Body of pancreas (tissue), 4 donors: ENCODE data around the gene CD47. TPM values are rescaled to one million over a fixed set of nuclear protein-coding genes. Genes with fewer than 3 reads are reported as not detected.

Experiments
- ATAC-seq: fragments of 150-250 bp; one replicate; pipeline ENCODE4 v1.9.1; 2016
- DNase-seq, 4 donors: peaks; one replicate each; pipeline ENCODE4 v3.0.0-alpha.2; 2019
- H3K27ac ChIP-seq, 4 donors: fragments of 200-600 bp; sonication (generic); 1 replicate in 3 of 4; 2 replicates in 1 of 4; pipeline versions ENCODE4 v1.5.1 to v1.6.1; 2016 to 2019; ENCODE audit warnings: mild to moderate bottlenecking in 1 of 4, mixed read lengths in 1 of 4, moderate library complexity in 1 of 4
- H3K27me3 ChIP-seq, 2 donors: fragments of 200-600 bp; sonication (generic); one replicate each; pipeline ENCODE4 v1.6.0; 2016; ENCODE audit warnings: mild to moderate bottlenecking in 1 of 2
- H3K36me3 ChIP-seq, 2 donors: fragments of 200-600 bp; sonication (generic); replicated peaks in 1 of 2; 2 replicates each; pipeline ENCODE4 v1.5.1; 2016; ENCODE audit warnings: low read depth in 2 of 2; ENCODE audit not compliant: insufficient read depth in 1 of 2
- H3K4me1 ChIP-seq: fragments of 200-600 bp; sonication (generic); one replicate; pipeline ENCODE4 v1.6.0; 2016
- H3K4me3 ChIP-seq, 2 donors: fragments of 200-600 bp; sonication (generic); 1 replicate in 1 of 2; 2 replicates in 1 of 2; pipeline ENCODE4 v1.5.1; 2016 to 2019
- H3K9me3 ChIP-seq, 3 donors: fragments of 200-600 bp; sonication (generic); 1 replicate in 2 of 3; 2 replicates in 1 of 3; pipeline ENCODE4 v1.5.1; 2016
- CTCF ChIP-seq, 7 experiments: fragments of 450-650 bp in 4 of 7; fragments of 200-600 bp in 3 of 7; sonication (generic) in 3 of 7; IDR thresholded peaks; one replicate each; pipeline ENCODE4 v1.5.1; 2016 to 2019; ENCODE audit warnings: antibody characterized with exemption in 7 of 7
- POLR2A ChIP-seq, 3 donors: fragments of 450-650 bp; IDR thresholded peaks; one replicate each; pipeline ENCODE4 v1.6.1; 2016; ENCODE audit warnings: antibody characterized with exemption in 3 of 3, mild to moderate bottlenecking in 2 of 3
- WGBS, 2 donors: methylation state at CpG; one replicate each; pipeline ENCODE4 v1.1.5; 2017; 5-methylcytosine and 5-hydroxymethylcytosine counted together
- intact Hi-C: fragments of 100-400 bp; cut with DNase I; formaldehyde crosslinking; loops from one replicate; pipeline ENCODE4 v1.15.1; 2023
- total RNA-seq, 2 donors: library from RNA; depleted of rRNA; stranded (reverse); fragments of >200 nt; gene quantifications; one replicate each; pipeline ENCODE4 v1.1.0, GENCODE V29; 2016

The CD47 gene
- total RNA-seq, 2 donors from 2014 or later = 34.3 to 51.1 TPM

GRCh38 chr3:108022256-108023150 is 68.3 kb downstream of the CD47 start:
- Histone ChIP-seq H3K27me3 (no peaks in the 10 kb centered on the region), H3K9me3 (no peaks in the 10 kb centered on the region), H3K27ac (no peak overlapping the region), H3K36me3 (no peaks in the 10 kb centered on the region), H3K4me3 (no peak overlapping the region), H3K4me1 (no peaks in the 10 kb centered on the region)
- ATAC-seq = no peak
- peak in 1 of 4 donors; percentile 35 for DNase-seq
- intact Hi-C loops = no loop called here
- 48 to 49% methylated on average over 3 of the region's 3 CpGs for WGBS, 2 donors
- TF ChIP-seq POLR2A (IDR thresholded peaks at IDR 0.05) = no peak
- TF ChIP-seq CTCF (IDR thresholded peaks at IDR 0.05) = no peak

GRCh38 chr3:108021533-108021932 is 69.3 kb downstream of the CD47 start:
- H3K36me3 ChIP-seq = no peaks in the 10 kb centered on the region
- H3K27ac ChIP-seq = no peak overlapping the region
- DNase-seq = no peak
- no peaks in the 10 kb centered on the region for H3K27me3 ChIP-seq
- intact Hi-C loops = no loop called here
- TF ChIP-seq POLR2A (IDR thresholded peaks at IDR 0.05) (no peak), CTCF (IDR thresholded peaks at IDR 0.05) (no peak)
- no peak overlapping the region for H3K4me3 ChIP-seq
- H3K9me3 ChIP-seq = no peaks in the 10 kb centered on the region
- 62 to 94% methylated on average over 2 of the region's 2 CpGs for WGBS, 2 donors
- no peak for ATAC-seq
- H3K4me1 ChIP-seq = no peaks in the 10 kb centered on the region

- TF ChIP-seq POLR2A (IDR thresholded peaks at IDR 0.05) (no peak), CTCF (IDR thresholded peaks at IDR 0.05) (no peak)
- DNase-seq (no peak), ATAC-seq (no peak)
- no peaks in the 10 kb centered on the region for H3K27me3 ChIP-seq
- WGBS, 2 donors = 66 to 72% methylated on average over 3 of the region's 3 CpGs
- no peak overlapping the region for H3K4me3 ChIP-seq
- no peaks in the 10 kb centered on the region for H3K4me1 ChIP-seq
- no peak overlapping the region for H3K27ac ChIP-seq
- intact Hi-C loops = no loop called here
- H3K36me3 ChIP-seq = no peaks in the 10 kb centered on the region
- H3K9me3 ChIP-seq = no peaks in the 10 kb centered on the region
These were observed 69.7 kb downstream of the CD47 start for GRCh38 chr3:108021131-108021530.

GRCh38 chr3:108018552-108018951 is 72.3 kb downstream of the CD47 start:
- H3K27me3 ChIP-seq = no peaks in the 10 kb centered on the region
- 51 to 75% methylated on average over 8 of the region's 8 CpGs for WGBS, 2 donors
- no peaks in the 10 kb centered on the region for H3K36me3 ChIP-seq
- H3K4me3 ChIP-seq = no peak overlapping the region
- no peak overlapping the region for H3K27ac ChIP-seq
- DNase-seq = no peak
- TF ChIP-seq POLR2A (IDR thresholded peaks at IDR 0.05) = no peak
- TF ChIP-seq CTCF (IDR thresholded peaks at IDR 0.05) = no peak
- ATAC-seq = no peak
- H3K4me1 ChIP-seq = no peaks in the 10 kb centered on the region
- intact Hi-C loops = no loop called here
- H3K9me3 ChIP-seq = no peaks in the 10 kb centered on the region

GRCh38 chr3:108017587-108017986 is 73.2 kb downstream of the CD47 start:
- intact Hi-C loops = no loop called here
- Histone ChIP-seq H3K27me3 (no peaks in the 10 kb centered on the region), H3K9me3 (no peaks in the 10 kb centered on the region), H3K27ac (no peak overlapping the region), H3K4me3 (no peak overlapping the region), H3K4me1 (no peaks in the 10 kb centered on the region), H3K36me3 (no peaks in the 10 kb centered on the region)
- no peak for DNase-seq
- ATAC-seq = no peak
- TF ChIP-seq CTCF (IDR thresholded peaks at IDR 0.05) = no peak
- TF ChIP-seq POLR2A (IDR thresholded peaks at IDR 0.05) = no peak
- WGBS, 2 donors = 31 to 36% methylated on average over 4 of the region's 4 CpGs
